BJ (cell line): ENCODE measurements around the gene ABLIM2. TPM values are rescaled to one million over a fixed set of nuclear protein-coding genes. Genes with fewer than 3 reads are reported as not detected.

ENCODE experiments used
- CTCF ChIA-PET: fragments of 350-600 bp; formaldehyde crosslinking; extraction: SDS; loops from one replicate; lab custom pipeline; 2021; ENCODE audit warnings: antibody characterized with exemption, inconsistent platforms; lab: Yijun Ruan, JAX
- POLR2A ChIA-PET: fragments of 300-600 bp; sonication (Branson Sonifier 250); formaldehyde crosslinking; extraction: SDS; loops from one replicate; lab custom pipeline; 2021; ENCODE audit warnings: antibody characterized with exemption; lab: Charles Lee
- DNase-seq: peaks from one replicate; pipeline ENCODE4 v3.0.0-alpha.2; 2011; ENCODE audit warnings: low read depth
- H3K27me3 ChIP-seq: 2 replicates; pipeline ENCODE4 v1.6.0; 2011; ENCODE audit warnings: low read length; ENCODE audit not compliant: control insufficient read depth, insufficient read depth
- H3K36me3 ChIP-seq: 2 replicates; pipeline ENCODE4 v1.5.1; 2011; ENCODE audit warnings: low read length; ENCODE audit not compliant: control insufficient read depth, insufficient read depth
- H3K4me3 ChIP-seq: 2 replicates; pipeline ENCODE4 v1.5.1; 2011; ENCODE audit warnings: low read depth, mild to moderate bottlenecking, control low read depth, low read length
- polyA plus RNA-seq: library from polyadenylated mRNA; depleted of rRNA; stranded (reverse); fragments of >200 nt; gene quantifications from 2 replicates; pipeline ENCODE4 v1.2.3, GENCODE V29; 2011
- TF ChIP-seq, protein P1 (sequence below): IDR thresholded peaks from 2 replicates; pipeline ENCODE4 v1.5.1; 2011; ENCODE audit warnings: low read depth, mild to moderate bottlenecking, control low read depth, inconsistent platforms, low read length, moderate library complexity; ENCODE audit not compliant: insufficient read depth

ABLIM2 gene
- polyA plus RNA-seq, 1 experiment, result 0.07 TPM

DNA sequence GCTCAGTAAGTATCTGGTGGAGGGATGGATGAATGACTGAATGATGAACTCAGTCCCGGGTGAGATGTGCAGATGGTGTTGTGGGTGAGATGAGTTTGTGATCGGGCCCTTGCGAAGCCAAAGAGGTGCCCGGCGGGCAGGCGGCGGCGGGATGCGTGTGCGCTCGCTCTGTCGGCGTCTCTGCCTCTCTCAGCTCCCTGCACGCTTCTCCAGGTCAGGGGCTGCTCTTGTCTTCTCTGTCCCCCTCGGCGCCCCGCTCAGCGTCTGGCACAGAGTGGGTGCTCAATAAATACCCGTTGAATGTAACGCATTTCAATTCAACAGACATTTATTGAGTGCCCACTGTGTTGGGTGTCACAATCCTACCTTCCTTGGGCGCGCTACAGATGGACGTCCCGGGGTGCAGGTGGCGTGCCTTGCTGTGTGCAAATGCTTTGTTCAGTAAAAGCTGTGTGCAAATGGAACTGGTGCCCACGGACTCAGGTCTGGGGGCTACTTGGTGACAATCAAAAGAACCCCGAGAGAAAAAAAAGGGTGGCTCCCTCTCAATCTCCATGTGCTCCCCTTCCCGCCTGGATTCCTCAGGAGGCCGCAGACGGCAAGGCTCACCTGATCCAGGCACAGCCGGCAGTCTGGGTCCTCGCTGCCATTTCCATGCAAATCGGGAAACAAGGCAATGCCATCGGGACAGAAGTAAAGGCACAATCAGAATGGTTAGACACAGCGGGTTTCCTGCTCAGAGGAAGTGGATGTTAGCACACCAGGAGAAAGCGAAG, 153.4 kb downstream of the ABLIM2 start:
- Histone ChIP-seq H3K4me3 (no peak overlapping the region), H3K36me3 (no peaks in the 10 kb centered on the region), H3K27me3 (peaks cover 18% of the 10 kb centered on the region)
- ChIA-PET POLR2A (no interaction called here), CTCF (no interaction called here)
- TF ChIP-seq, protein P1, sequence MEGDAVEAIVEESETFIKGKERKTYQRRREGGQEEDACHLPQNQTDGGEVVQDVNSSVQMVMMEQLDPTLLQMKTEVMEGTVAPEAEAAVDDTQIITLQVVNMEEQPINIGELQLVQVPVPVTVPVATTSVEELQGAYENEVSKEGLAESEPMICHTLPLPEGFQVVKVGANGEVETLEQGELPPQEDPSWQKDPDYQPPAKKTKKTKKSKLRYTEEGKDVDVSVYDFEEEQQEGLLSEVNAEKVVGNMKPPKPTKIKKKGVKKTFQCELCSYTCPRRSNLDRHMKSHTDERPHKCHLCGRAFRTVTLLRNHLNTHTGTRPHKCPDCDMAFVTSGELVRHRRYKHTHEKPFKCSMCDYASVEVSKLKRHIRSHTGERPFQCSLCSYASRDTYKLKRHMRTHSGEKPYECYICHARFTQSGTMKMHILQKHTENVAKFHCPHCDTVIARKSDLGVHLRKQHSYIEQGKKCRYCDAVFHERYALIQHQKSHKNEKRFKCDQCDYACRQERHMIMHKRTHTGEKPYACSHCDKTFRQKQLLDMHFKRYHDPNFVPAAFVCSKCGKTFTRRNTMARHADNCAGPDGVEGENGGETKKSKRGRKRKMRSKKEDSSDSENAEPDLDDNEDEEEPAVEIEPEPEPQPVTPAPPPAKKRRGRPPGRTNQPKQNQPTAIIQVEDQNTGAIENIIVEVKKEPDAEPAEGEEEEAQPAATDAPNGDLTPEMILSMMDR, result no peak
- DNase-seq, result no peak

DNA sequence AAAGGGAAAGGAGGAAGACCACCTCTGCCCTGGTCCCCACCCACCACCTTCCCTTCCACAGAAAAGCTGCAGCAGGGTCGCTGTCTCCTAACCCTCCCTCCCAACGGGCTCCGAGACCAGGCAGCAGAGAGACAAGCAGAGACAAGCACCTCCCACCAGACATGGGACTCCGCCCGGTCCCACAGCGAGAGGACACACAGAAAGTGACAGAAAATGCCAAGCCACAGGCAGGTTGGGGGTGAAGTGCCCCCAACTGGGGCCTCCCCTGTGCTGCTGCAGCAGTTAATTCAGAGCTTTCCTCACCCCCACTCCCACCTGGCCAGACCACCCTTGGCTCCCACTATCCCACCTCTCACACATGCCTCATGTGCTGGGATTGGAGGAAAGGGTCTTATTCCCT, 154.5 kb downstream of the ABLIM2 start:
- Histone ChIP-seq H3K27me3 (peaks cover 18% of the 10 kb centered on the region), H3K36me3 (no peaks in the 10 kb centered on the region), H3K4me3 (no peak overlapping the region)
- CTCF ChIA-PET, result no interaction called here
- DNase-seq, result no peak
- POLR2A ChIA-PET, result no interaction called here
- TF ChIP-seq, protein P1, result no peak

DNA sequence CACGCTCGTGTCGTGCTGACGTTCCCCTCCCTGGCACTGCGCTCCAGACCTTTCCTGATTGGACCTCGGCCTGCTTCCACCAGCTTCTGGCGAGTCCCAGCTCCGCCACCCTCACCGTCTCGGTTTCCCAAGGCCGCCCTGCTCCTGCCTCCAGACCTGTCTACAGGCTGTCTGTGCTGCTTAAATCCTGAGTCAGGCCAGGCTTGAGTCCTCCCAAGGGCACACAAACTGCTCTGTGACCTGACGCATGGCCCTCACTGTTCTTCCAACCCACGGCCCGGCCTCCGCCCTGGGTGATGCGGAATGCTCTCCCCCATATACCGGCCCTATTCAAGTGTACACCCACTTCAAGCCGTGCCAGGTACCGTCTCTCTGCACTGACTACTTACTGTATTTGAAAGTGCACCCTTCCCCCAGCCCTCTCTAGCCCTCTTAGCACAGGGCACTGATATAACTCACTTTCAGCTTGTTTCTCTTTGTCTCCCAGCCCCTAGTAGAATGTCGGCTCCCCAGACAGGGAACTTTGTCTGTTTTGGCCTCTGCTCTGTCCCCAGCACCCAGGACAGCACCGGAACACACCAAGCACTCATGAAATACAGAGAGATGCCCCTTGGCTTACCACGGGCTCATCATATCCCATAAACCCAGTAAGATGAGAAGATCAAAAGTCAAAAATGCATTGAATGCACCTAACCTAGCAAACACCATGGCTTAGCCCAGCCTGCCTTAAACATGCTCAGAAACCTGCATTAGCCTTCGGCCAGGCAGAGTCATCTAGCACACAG, 155.9 kb downstream of the ABLIM2 start:
- TF ChIP-seq, protein P1, result no peak
- peaks cover 16% of the 10 kb centered on the region for H3K27me3 ChIP-seq
- CTCF ChIA-PET, result no interaction called here
- no peak for DNase-seq
- POLR2A ChIA-PET, result no interaction called here
- no peak overlapping the region for H3K4me3 ChIP-seq
- no peaks in the 10 kb centered on the region for H3K36me3 ChIP-seq

DNA sequence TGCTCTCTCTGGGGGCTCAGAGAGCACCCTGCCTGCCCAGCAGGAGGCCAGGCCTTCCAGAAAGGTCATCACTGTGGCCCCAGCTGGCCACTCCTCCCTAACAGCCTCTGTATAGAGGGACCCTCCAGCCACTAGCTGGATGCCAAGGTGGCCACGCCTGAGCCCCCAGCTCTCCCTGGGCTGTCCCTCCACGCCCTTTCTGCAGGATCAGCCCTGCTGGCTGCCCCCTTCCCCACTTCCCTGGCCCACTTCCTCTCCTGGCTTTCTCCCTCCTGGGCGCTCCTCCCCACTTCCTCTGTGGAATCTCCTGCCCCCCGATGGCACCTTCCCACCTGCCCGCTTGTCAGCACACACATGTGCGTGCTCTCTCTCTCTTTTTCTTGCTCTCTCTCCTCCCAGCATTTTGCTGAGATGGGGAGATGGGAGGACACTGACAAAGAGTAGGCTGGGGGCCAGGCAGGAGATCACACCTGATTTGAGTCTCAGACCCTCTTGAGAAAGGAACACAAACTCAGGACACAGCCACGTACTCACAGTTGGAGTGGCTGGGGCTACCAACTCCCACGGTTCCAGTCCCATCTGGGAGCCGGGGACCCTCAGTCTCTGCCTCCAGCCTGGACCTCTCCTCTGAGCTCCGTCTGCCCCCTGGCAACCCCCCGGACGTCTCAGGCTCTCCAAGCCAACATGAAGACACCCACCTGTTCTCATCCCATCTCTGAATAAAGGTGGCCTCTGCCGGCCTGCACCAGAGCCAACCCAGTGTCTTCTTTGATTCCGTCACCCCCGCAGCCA, 156.9 kb downstream of the ABLIM2 start:
- H3K27me3 ChIP-seq, result peaks cover 13% of the 10 kb centered on the region
- CTCF ChIA-PET, result no interaction called here
- H3K4me3 ChIP-seq, result no peak overlapping the region
- TF ChIP-seq, protein P1, result no peak
- H3K36me3 ChIP-seq, result no peaks in the 10 kb centered on the region
- no peak for DNase-seq
- POLR2A ChIA-PET, result no interaction called here
